ENCODE measurements around the gene IRX5.
A peak's percentile ranks its signal among the peaks of the same experiment; 100 is the strongest.

IRX5 gene

DNA sequence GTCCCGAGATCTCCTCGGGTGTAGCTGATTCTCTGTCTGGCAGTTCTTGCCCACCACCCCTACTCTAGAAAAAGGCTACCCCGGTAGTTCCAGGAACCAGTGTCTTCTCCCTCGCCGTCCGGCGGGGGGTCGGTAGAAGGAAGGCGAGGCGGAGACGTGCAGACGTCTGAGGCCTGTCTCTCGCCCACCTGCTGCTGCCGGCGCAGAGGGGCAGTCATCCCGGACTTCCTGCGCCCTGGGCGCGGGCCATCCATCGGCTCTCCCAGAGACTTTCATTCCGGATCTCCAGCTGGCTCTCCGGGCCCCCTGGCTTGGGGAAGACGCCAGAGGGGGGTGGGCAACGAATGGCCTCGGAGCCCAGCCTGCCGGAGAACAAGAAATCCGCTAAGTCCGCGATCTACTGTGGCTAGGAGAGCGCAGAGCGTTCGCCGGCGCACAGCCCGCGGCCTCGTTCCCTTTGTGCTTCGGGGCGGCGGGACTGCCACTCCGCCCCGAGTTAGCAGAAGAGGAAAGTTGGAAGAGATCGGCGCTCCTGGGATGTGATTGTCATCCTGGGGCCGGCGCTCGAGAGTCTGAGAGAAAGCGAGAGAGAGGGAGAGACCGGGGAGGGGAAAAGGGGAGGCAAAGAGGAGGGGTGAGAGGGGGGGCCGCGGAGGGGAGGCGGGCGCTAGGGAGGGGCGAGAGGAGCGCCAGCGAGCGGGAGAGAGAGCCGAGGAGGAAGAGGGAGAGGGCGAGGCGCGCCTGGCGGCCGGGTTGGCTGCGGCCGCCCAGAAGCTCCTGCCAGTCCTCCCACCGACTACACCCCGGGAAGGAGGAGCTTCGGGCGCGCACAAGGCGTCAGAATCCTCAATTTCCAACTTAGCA is at the start of gene IRX5:
Gene IRX5 (plus strand): TSS at position 861 of the 864 bp plus-strand sequence. CDS start 334 bp downstream, outside the sequence.
- no peak for TF ChIP-seq CTCF (IDR thresholded peaks at IDR 0.05; ENCODE audit: borderline replicate concordance, control extremely low read depth, extremely low read depth, insufficient read depth, missing control alignments)
- peak; percentile 63 for DNase-seq (ENCODE audit: low spot score)
- in situ Hi-C loops (cut with MboI; ENCODE audit: low sequenced_read_pairs, unreplicated experiment): loop anchor here (25.0 kb wide), 1 partner anchor 643 kb away; the partner anchor contains the start of gene IRX3

GRCh38 chr16:54882556-54882955 is 48.1 kb upstream of the IRX5 start:
- in situ Hi-C loops (cut with MboI; ENCODE audit: low sequenced_read_pairs, unreplicated experiment): no loop called here
- TF ChIP-seq CTCF (IDR thresholded peaks at IDR 0.05; ENCODE audit: borderline replicate concordance, control extremely low read depth, extremely low read depth, insufficient read depth, missing control alignments): no peak
- no peak for DNase-seq (ENCODE audit: low spot score)

DNA sequence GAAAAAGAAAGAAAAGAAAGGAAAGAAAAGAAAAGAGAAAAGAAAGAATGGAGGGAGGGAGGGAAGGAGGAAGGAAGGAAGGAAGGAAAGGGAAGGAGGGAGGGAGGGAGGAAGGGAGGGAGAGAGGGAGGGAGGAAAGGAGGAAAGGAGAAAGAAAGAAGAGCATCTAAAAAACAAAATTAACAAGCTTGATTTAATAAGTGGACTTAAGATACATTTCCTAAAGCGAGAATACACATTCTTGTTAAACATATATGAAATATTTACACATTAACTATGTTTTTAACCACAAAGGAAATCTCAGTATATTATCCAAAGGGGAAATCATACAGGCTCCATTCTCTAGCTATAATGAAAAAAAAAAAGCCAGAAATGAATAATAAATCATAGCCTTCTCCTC is 47.3 kb upstream of the IRX5 start:
- DNase-seq (ENCODE audit: low spot score): no peak
- in situ Hi-C loops (cut with MboI; ENCODE audit: low sequenced_read_pairs, unreplicated experiment): no loop called here

DNA sequence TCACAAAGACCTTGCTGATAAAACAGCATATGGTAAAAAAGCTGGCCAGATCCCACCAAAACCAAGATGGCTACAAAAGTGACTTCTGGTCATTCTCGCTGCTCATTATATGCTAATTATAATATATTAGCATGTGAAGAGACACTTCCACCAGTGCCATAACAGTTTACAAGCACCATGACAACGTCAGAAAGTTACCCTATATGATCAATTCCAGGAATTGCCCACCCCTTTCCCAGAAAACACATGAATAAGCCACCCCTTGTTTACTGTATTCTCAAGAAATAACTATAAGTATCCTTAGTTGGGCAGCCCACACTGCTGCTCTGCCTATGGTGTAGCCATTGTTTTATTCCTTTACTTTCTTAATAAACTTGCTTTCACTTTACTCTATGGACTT is 44.6 kb upstream of the IRX5 start:
- TF ChIP-seq CTCF (IDR thresholded peaks at IDR 0.05; ENCODE audit: borderline replicate concordance, control extremely low read depth, extremely low read depth, insufficient read depth, missing control alignments): no peak
- in situ Hi-C loops (cut with MboI; ENCODE audit: low sequenced_read_pairs, unreplicated experiment): no loop called here
- DNase-seq (ENCODE audit: low spot score): no peak

More for the DNA sequence above, 47.3 kb upstream of the IRX5 start:
- no peak for TF ChIP-seq CTCF (IDR thresholded peaks at IDR 0.05; ENCODE audit: borderline replicate concordance, control extremely low read depth, extremely low read depth, insufficient read depth, missing control alignments)

DNA sequence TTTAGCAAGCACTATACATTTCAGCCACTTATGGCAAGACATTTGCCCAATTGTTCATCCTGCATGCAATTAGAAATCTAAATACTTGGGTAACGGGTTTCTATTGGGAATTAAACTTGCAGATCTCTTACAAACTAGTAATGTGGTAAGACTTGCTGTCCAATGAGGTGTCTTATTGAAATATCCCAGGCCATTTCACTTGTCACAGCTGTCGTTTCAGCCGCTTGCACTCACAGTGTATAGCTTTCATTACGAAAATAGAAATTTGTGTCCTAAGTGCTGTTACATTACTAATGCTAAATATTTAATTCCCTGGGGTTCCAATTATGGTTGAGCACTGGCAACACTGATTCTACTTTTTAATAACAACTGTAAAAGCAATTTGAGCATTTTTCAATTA is 40.3 kb upstream of the IRX5 start:
- in situ Hi-C loops (cut with MboI; ENCODE audit: low sequenced_read_pairs, unreplicated experiment): no loop called here
- no peak for TF ChIP-seq CTCF (IDR thresholded peaks at IDR 0.05; ENCODE audit: borderline replicate concordance, control extremely low read depth, extremely low read depth, insufficient read depth, missing control alignments)
- DNase-seq (ENCODE audit: low spot score): no peak

DNA sequence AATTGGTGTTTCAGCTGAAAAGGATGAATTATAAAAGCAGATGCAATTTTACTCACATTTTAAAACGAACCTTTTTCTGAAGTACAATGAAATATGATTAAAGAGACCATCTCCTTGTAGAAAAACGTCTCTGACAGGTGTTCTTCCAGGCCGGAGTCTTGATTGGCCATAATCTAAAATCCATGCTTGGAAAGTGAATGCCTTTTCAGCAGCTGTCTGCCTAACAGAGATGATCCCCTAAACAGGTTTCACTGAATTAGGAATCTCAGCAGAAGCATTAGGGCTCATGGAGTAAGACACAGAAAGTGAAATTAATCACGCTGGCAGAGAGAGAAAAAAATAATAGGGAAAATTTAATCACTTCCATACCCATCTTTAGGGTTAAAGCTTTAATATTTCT is 39.3 kb upstream of the IRX5 start:
- no peak for DNase-seq (ENCODE audit: low spot score)
- in situ Hi-C loops (cut with MboI; ENCODE audit: low sequenced_read_pairs, unreplicated experiment): no loop called here
- TF ChIP-seq CTCF (IDR thresholded peaks at IDR 0.05; ENCODE audit: borderline replicate concordance, control extremely low read depth, extremely low read depth, insufficient read depth, missing control alignments): no peak

All from GM13976 (cell line).